SK-N-MC (cell line): ENCODE measurements around the gene C22orf15.

Source experiments
- EZH2 ChIP-seq: fragments of 200-600 bp; sonication (generic); IDR thresholded peaks from one replicate; pipeline ENCODE4 v1.6.1; 2017; ENCODE audit warnings: antibody characterized with exemption
- POLR2AphosphoS5 ChIP-seq: IDR thresholded peaks from 2 replicates; pipeline ENCODE4 v1.6.1; 2012; ENCODE audit warnings: mild to moderate bottlenecking, low read depth, low read length, borderline replicate concordance

DNA sequence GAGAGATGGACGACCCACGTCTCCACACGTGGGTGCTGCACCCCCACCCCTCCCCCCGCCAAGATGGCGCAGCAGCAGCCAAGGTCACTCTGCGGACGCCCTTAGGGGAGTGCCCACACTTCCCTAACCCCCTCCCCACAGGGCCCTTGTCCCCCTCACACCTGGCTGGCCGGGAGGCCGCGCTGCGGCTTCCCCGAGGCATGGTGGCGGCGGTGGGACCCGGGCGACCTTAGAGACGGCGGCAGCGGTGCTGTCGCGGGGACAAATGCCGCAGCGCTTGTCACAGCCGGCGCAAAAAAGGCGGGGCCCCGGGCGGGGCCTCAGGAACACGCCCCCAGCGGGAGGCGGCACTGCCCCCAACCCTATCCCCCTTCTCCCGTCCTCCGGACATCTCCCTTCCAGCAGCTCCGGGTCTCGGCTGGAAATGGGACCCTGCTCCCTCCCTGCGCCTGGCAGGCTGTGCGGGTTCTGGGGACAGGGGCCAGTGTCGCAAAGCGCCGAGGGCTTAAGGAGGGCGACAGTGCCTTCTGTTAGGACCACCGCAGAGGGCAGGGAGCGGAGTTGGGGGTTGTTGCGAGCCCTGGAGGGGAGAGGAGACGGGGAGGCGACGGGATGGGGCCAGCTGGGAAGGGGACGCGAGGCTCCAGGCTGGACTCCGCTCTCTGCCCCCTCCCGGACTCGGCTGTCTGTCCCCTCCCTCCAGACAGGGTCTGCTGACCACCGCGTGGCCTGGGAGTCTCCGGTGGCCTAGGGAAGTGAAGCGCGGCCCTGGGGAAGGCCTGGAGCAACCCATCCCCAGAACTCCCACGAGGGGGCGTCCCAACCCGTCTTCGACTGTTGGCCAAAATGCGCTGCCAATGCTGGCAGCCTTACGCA lies 5.1 kb downstream of the C22orf15 start, which contains the start of gene CHCHD10:
- TF ChIP-seq EZH2 = no peak
- TF ChIP-seq POLR2AphosphoS5 = peak; percentile 87
